ENCODE results near the gene UROC1. TPM values are rescaled to one million over a fixed set of nuclear protein-coding genes. Genes with fewer than 3 reads are reported as not detected.

Gene UROC1
- polyA plus RNA-seq, 1 of the 3 experiments (the other 2 are of a cell fraction): not detected

DNA sequence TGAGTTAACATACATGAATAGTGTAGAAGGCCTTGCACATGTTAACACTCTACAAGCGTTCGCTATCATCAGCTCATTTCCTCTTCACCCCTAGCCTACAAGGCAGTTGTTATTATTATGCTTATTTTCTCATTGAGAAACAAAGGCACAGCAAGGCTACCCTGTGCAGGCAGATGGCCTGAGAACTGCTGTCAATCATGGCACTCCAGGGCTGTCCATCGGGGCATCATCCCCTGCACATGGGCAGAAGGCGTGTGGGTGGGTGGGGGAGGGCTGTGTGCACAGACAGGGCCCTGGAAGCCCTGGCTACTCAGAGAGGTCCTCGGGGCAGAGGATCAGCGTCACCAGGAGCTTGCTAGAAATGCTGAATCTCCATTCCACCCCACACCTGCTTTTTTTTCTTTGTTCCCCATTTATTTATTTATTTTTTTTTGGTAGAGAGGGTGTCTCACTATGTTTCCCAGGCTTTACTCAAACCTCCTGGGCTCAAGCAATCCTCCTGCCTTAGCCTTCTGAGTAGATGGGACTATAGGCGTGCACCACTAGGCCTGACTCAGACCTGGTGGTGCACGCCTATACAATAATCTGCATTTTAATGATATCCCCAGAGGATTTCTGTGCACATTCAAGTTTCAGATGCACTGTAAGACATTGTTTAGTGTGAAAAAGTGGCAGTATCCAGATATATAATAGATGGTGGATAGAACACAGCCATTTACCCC, 32.2 kb downstream of the UROC1 start:
- Histone ChIP-seq H4K20me1 (ENCODE audit: insufficient read depth) (no peaks in the 10 kb centered on the region), H2AFZ (ENCODE audit: low read depth) (no peak overlapping the region), H3K79me2 (ENCODE audit: insufficient read depth) (no peaks in the 10 kb centered on the region), H3K36me3 (replicated peaks in 1 of 2; ENCODE audit: control insufficient read depth in 1 of 2, insufficient read depth in 2 of 2, low read length in 1 of 2) (no peaks in the 10 kb centered on the region), H3K4me2 (no peak overlapping the region), H3K4me3 (ENCODE audit: low read depth in 2 of 2, low read length in 1 of 2) (no peak overlapping the region), H3K9me3 (no peaks in the 10 kb centered on the region), H3K4me1 (ENCODE audit: control insufficient read depth in 1 of 2, insufficient read depth in 2 of 2, low read depth in 1 of 2, low read length in 1 of 2) (peaks cover 0 to 29% of the 10 kb centered on the region in 2 experiments; a peak in 1 of 4 replicates), H3K27me3 (ENCODE audit: insufficient read depth) (peaks cover 5% of the 10 kb centered on the region), H3K9me2 (no peaks in the 10 kb centered on the region), H3F3A (replicated peaks; ENCODE audit: insufficient read depth) (no peaks in the 10 kb centered on the region), H3K27ac (ENCODE audit: low read depth in 2 of 2, low read length in 1 of 2) (no peak overlapping the region), H3K9ac (no peak overlapping the region)
- CTCF ChIA-PET: interaction anchor here (1.2 kb wide), 1 partner anchor 266 kb away, joined by 3 read pairs; no protein-coding TSS in a partner anchor
- POLR2A ChIA-PET: no interaction called here
- WGBS (ENCODE audit: low lambda C conversion rate): 78% methylated on average over 8 of the region's 8 CpGs
- no peak for TF ChIP-seq RXRA (IDR thresholded peaks at IDR 0.05; ENCODE audit: borderline replicate concordance, low read depth)
- TF ChIP-seq, protein P1, sequence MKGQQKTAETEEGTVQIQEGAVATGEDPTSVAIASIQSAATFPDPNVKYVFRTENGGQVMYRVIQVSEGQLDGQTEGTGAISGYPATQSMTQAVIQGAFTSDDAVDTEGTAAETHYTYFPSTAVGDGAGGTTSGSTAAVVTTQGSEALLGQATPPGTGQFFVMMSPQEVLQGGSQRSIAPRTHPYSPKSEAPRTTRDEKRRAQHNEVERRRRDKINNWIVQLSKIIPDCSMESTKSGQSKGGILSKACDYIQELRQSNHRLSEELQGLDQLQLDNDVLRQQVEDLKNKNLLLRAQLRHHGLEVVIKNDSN (IDR thresholded peaks at IDR 0.05; ENCODE audit: borderline replicate concordance, low read depth): no peak
- no peak for TF ChIP-seq EP300 (IDR thresholded peaks at IDR 0.05; ENCODE audit: borderline replicate concordance in 1 of 2, low read depth in 1 of 2, low read length in 1 of 2)
- TF ChIP-seq, protein P2, sequence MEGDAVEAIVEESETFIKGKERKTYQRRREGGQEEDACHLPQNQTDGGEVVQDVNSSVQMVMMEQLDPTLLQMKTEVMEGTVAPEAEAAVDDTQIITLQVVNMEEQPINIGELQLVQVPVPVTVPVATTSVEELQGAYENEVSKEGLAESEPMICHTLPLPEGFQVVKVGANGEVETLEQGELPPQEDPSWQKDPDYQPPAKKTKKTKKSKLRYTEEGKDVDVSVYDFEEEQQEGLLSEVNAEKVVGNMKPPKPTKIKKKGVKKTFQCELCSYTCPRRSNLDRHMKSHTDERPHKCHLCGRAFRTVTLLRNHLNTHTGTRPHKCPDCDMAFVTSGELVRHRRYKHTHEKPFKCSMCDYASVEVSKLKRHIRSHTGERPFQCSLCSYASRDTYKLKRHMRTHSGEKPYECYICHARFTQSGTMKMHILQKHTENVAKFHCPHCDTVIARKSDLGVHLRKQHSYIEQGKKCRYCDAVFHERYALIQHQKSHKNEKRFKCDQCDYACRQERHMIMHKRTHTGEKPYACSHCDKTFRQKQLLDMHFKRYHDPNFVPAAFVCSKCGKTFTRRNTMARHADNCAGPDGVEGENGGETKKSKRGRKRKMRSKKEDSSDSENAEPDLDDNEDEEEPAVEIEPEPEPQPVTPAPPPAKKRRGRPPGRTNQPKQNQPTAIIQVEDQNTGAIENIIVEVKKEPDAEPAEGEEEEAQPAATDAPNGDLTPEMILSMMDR (IDR thresholded peaks at IDR 0.05): no peak
- no peak for TF ChIP-seq GATA2 (CRISPR knock-in tag; IDR thresholded peaks at IDR 0.05)
- TF ChIP-seq FOSL2 (IDR thresholded peaks at IDR 0.05; ENCODE audit: borderline replicate concordance, low read depth): no peak
- TF ChIP-seq SMC3 (IDR thresholded peaks at IDR 0.05; ENCODE audit: low read depth, low read length): no peak
- TF ChIP-seq, protein P3, sequence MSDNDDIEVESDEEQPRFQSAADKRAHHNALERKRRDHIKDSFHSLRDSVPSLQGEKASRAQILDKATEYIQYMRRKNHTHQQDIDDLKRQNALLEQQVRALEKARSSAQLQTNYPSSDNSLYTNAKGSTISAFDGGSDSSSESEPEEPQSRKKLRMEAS (IDR thresholded peaks at IDR 0.05; ENCODE audit: low read depth): no peak
- TF ChIP-seq MXI1 (IDR thresholded peaks at IDR 0.05; ENCODE audit: low read depth, low read length): no peak
- TF ChIP-seq RCOR1 (IDR thresholded peaks at IDR 0.05; ENCODE audit: low read length): no peak
- TF ChIP-seq TAF1 (IDR thresholded peaks at IDR 0.05; ENCODE audit: borderline replicate concordance, low read depth, low read length): no peak
- no peak for TF ChIP-seq POLR2AphosphoS5 (IDR thresholded peaks at IDR 0.05; ENCODE audit: low read depth, low read length)
- TF ChIP-seq, protein P4, sequence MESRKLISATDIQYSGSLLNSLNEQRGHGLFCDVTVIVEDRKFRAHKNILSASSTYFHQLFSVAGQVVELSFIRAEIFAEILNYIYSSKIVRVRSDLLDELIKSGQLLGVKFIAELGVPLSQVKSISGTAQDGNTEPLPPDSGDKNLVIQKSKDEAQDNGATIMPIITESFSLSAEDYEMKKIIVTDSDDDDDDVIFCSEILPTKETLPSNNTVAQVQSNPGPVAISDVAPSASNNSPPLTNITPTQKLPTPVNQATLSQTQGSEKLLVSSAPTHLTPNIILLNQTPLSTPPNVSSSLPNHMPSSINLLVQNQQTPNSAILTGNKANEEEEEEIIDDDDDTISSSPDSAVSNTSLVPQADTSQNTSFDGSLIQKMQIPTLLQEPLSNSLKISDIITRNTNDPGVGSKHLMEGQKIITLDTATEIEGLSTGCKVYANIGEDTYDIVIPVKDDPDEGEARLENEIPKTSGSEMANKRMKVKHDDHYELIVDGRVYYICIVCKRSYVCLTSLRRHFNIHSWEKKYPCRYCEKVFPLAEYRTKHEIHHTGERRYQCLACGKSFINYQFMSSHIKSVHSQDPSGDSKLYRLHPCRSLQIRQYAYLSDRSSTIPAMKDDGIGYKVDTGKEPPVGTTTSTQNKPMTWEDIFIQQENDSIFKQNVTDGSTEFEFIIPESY (IDR thresholded peaks at IDR 0.05; ENCODE audit: borderline replicate concordance, low read depth): no peak
- TF ChIP-seq ELF1 (IDR thresholded peaks at IDR 0.05): no peak
- no peak for TF ChIP-seq TEAD4 (IDR thresholded peaks at IDR 0.05; ENCODE audit: borderline replicate concordance, insufficient read depth)
- no peak for DNase-seq
